ENCODE results near the gene TMTC2. TPM values are rescaled to one million over a fixed set of nuclear protein-coding genes. Genes with fewer than 3 reads are reported as not detected.

The TMTC2 gene
- total and polyA plus RNA-seq, 10 of the 15 experiments (the other 5 are each of a cell fraction or from before 2014, with no cell fraction given), result 0.14 to 9.7 (median 1.2) TPM

- in situ Hi-C loops (cut with MboI), result loop anchor here (5.0 kb wide), 2 partner anchors 1142 to 1817 kb away; no protein-coding TSS in a partner anchor
- peak; percentile 57 for FAIRE-seq
- POLR2A ChIA-PET, result interaction anchor here (0.7 to 1.5 kb wide), 9 partner anchors 10 to 1138 kb away, joined by 3 to 8 read pairs (median 3); no protein-coding TSS in a partner anchor
- DNase-seq (ENCODE audit: low read depth, low spot score), result peak; percentile 73
- H3K27me3 ChIP-seq (replicated peaks in 1 of 2; ENCODE audit: control insufficient read depth in 2 of 2, insufficient read depth in 2 of 2, low read length in 1 of 2), result no peaks in the 10 kb centered on the region
- H3K4me2 ChIP-seq (ENCODE audit: control insufficient read depth, insufficient read depth), result peak overlapping the region; percentile 76
- no peaks in the 10 kb centered on the region for H3K36me3 ChIP-seq (ENCODE audit: control insufficient read depth in 2 of 2, insufficient read depth in 2 of 2, low read length in 1 of 2)
- SMC1A ChIA-PET (ENCODE audit: uncharacterized antibody, unreplicated experiment), result interaction anchor here (0.6 to 3.9 kb wide), 55 partner anchors 11 to 1818 kb away, joined by 3 to 34 read pairs (median 4); no protein-coding TSS in a partner anchor
- CTCF ChIA-PET, result interaction anchor here (0.7 to 4.8 kb wide), 81 partner anchors 9 to 1935 kb away, joined by 3 to 120 read pairs (median 4); partner anchors contain the start of genes CCDC59 and METTL25
- H3K4me1 ChIP-seq (ENCODE audit: control insufficient read depth, insufficient read depth, low read length), result peaks cover 5% of the 10 kb centered on the region
- peak overlapping the region; percentile 94 for H3K27ac ChIP-seq (ENCODE audit: control insufficient read depth, insufficient read depth)
- H4K20me1 ChIP-seq (ENCODE audit: control insufficient read depth, insufficient read depth), result no peaks in the 10 kb centered on the region
- H3K4me3 ChIP-seq, result peak overlapping the region; percentile 75
- BruUV-seq (replicated peaks), result no TSS peak
- no peaks in the 10 kb centered on the region for H3K9me3 ChIP-seq (replicated peaks; ENCODE audit: control insufficient read depth, insufficient read depth, low read length)
- H2AFZ ChIP-seq (ENCODE audit: control insufficient read depth, low read depth, low read length), result peak overlapping the region; percentile 99
- RAD21 ChIA-PET (ENCODE audit: unreplicated experiment), result interaction anchor here (0.7 to 4.7 kb wide), 59 partner anchors 10 to 1818 kb away, joined by 3 to 109 read pairs (median 4); partner anchors contain the start of genes CCDC59 and METTL25
- H3K9ac ChIP-seq (ENCODE audit: control insufficient read depth, insufficient read depth, low read length), result peak overlapping the region; percentile 89
- peaks cover 3% of the 10 kb centered on the region for H3K79me2 ChIP-seq (ENCODE audit: control insufficient read depth, insufficient read depth, low read length)
- intact Hi-C loops (cut with micrococcal nuclease; ENCODE audit: unreplicated experiment), result loop anchor here (1.0 to 10.0 kb wide), 9 partner anchors 158 to 1817 kb away; no protein-coding TSS in a partner anchor
- ATAC-seq, result peak; percentile 77
- 0% methylated on average over 11 of the region's 11 CpGs for WGBS (ENCODE audit: insufficient coverage, insufficient replicate concordance, low lambda C conversion rate, missing lambda C conversion rate)
- peak; percentile 94 for TF ChIP-seq RUNX3 (IDR thresholded peaks at IDR 0.05; ENCODE audit: low read length)
- TF ChIP-seq, protein P1, sequence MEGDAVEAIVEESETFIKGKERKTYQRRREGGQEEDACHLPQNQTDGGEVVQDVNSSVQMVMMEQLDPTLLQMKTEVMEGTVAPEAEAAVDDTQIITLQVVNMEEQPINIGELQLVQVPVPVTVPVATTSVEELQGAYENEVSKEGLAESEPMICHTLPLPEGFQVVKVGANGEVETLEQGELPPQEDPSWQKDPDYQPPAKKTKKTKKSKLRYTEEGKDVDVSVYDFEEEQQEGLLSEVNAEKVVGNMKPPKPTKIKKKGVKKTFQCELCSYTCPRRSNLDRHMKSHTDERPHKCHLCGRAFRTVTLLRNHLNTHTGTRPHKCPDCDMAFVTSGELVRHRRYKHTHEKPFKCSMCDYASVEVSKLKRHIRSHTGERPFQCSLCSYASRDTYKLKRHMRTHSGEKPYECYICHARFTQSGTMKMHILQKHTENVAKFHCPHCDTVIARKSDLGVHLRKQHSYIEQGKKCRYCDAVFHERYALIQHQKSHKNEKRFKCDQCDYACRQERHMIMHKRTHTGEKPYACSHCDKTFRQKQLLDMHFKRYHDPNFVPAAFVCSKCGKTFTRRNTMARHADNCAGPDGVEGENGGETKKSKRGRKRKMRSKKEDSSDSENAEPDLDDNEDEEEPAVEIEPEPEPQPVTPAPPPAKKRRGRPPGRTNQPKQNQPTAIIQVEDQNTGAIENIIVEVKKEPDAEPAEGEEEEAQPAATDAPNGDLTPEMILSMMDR (IDR thresholded peaks at IDR 0.05 in 2 of 3, conservative IDR thresholded peaks at IDR 0.05 in 1 of 3; ENCODE audit: control insufficient read depth in 2 of 3, extremely low read depth in 1 of 3, insufficient read depth in 1 of 3, low read depth in 3 of 3, low read length in 3 of 3), result peak; percentile 83 to 98 (median 89); a peak in 5 of 6 replicates
- peak; percentile 37 for TF ChIP-seq RELA (IDR thresholded peaks at IDR 0.05; ENCODE audit: borderline replicate concordance, partially characterized antibody)
- TF ChIP-seq SREBF1 (IDR thresholded peaks at IDR 0.05; ENCODE audit: low read length), result no peak
- no peak for TF ChIP-seq ZNF274 (IDR thresholded peaks at IDR 0.05; ENCODE audit: insufficient read depth, insufficient read length)
- no peak for TF ChIP-seq POLR2A (IDR thresholded peaks at IDR 0.05; ENCODE audit: low read depth, low read length)
- no peak for TF ChIP-seq JUND (IDR thresholded peaks at IDR 0.05; ENCODE audit: low read depth, low read length)
- TF ChIP-seq CHD2 (IDR thresholded peaks at IDR 0.05; ENCODE audit: borderline replicate concordance, low read depth, low read length), result 0 out of 2 replicates have a peak, but pooled peaks have one; percentile 34
- TF ChIP-seq ZNF24 (IDR thresholded peaks at IDR 0.05), result 0 out of 2 replicates have a peak, but pooled peaks have one; percentile 45
- TF ChIP-seq MYB (IDR thresholded peaks at IDR 0.05; ENCODE audit: borderline replicate concordance, low read depth, low read length), result no peak
- no peak for TF ChIP-seq KDM1A (IDR thresholded peaks at IDR 0.05; ENCODE audit: borderline replicate concordance)
- no peak for TF ChIP-seq GABPA (IDR thresholded peaks at IDR 0.05; ENCODE audit: low read depth)
- TF ChIP-seq HDAC6 (IDR thresholded peaks at IDR 0.05; ENCODE audit: unreplicated experiment), result no peak
- TF ChIP-seq NFXL1 (IDR thresholded peaks at IDR 0.05; ENCODE audit: borderline replicate concordance), result no peak
- TF ChIP-seq, protein P2, sequence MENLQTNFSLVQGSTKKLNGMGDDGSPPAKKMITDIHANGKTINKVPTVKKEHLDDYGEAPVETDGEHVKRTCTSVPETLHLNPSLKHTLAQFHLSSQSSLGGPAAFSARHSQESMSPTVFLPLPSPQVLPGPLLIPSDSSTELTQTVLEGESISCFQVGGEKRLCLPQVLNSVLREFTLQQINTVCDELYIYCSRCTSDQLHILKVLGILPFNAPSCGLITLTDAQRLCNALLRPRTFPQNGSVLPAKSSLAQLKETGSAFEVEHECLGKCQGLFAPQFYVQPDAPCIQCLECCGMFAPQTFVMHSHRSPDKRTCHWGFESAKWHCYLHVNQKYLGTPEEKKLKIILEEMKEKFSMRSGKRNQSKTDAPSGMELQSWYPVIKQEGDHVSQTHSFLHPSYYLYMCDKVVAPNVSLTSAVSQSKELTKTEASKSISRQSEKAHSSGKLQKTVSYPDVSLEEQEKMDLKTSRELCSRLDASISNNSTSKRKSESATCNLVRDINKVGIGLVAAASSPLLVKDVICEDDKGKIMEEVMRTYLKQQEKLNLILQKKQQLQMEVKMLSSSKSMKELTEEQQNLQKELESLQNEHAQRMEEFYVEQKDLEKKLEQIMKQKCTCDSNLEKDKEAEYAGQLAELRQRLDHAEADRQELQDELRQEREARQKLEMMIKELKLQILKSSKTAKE (IDR thresholded peaks at IDR 0.05; ENCODE audit: low read depth, poor library complexity, severe bottlenecking), result no peak
- 0 out of 2 replicates have a peak, but pooled peaks have one; percentile 18 for TF ChIP-seq BACH1 (IDR thresholded peaks at IDR 0.05; ENCODE audit: borderline replicate concordance)
- peak; percentile 32; the same call in 1 of the 2 replicates for TF ChIP-seq MLLT1 (IDR thresholded peaks at IDR 0.05)
These were observed 927 bp upstream of the TMTC2 start for GRCh38 chr12:82685790-82686167.

All from GM12878 (cell line).